ENCODE results near the gene GAL3ST2.
"Not testable (repeated sequence)": the region's sequence is repeated elsewhere in the genome, so short reads cannot be mapped to it uniquely, and the experiment has no call there.

- TF ChIP-seq CTCF, POLR2A, EP300 (IDR thresholded peaks at IDR 0.05): not testable (repeated sequence)
Measured at GRCh38 chr2:241743008-241743407, 33.6 kb upstream of the GAL3ST2 start.

All from gastroesophageal sphincter (tissue), 3 donors.